CD14-positive monocyte (primary cell): ENCODE data around the gene CNTN4. TPM values are rescaled to one million over a fixed set of nuclear protein-coding genes. Genes with fewer than 3 reads are reported as not detected.

Source experiments
- DNase-seq, 3 donors: peaks; one replicate each; pipeline ENCODE4 v3.0.0-alpha.2; 2011 to 2022
- H2AFZ ChIP-seq: 2 replicates; pipeline ENCODE4 v1.6.0; 2012; ENCODE audit warnings: mild to moderate bottlenecking, low read depth, low read length, inconsistent platforms; ENCODE audit not compliant: insufficient read depth, poor library complexity, severe bottlenecking
- H3K27ac ChIP-seq, 2 donors: 1 replicate in 1 of 2; 2 replicates in 1 of 2; pipeline ENCODE4 v1.5.1; 2012 to 2013; ENCODE audit warnings: low read length in 2 of 2, control low read depth in 1 of 2, inconsistent platforms in 1 of 2, low read depth in 1 of 2, mild to moderate bottlenecking in 1 of 2
- H3K27me3 ChIP-seq, 2 donors: one replicate each; pipeline versions ENCODE4 v1.6.0 to v1.6.1; 2011 to 2013; ENCODE audit warnings: low read length in 2 of 2; ENCODE audit not compliant: control insufficient read depth in 2 of 2, insufficient read depth in 2 of 2
- H3K36me3 ChIP-seq, 2 donors: replicated peaks in 1 of 2; 1 replicate in 1 of 2; 2 replicates in 1 of 2; pipeline versions ENCODE4 v1.5.1 to v1.6.1; 2012 to 2013; ENCODE audit warnings: low read length in 2 of 2, control low read depth in 1 of 2, inconsistent platforms in 1 of 2, mild to moderate bottlenecking in 1 of 2; ENCODE audit not compliant: insufficient read depth in 2 of 2, control insufficient read depth in 1 of 2
- H3K4me1 ChIP-seq, 2 donors: 1 replicate in 1 of 2; 2 replicates in 1 of 2; pipeline versions ENCODE4 v1.5.1 to v1.6.1; 2012 to 2013; ENCODE audit warnings: low read length in 2 of 2, control low read depth in 1 of 2, inconsistent platforms in 1 of 2, mild to moderate bottlenecking in 1 of 2, moderate library complexity in 1 of 2; ENCODE audit not compliant: insufficient read depth in 2 of 2, control insufficient read depth in 1 of 2
- H3K4me2 ChIP-seq: replicated peaks from 2 replicates; pipeline ENCODE3; 2012; ENCODE audit warnings: low read length, moderate library complexity, mild to moderate bottlenecking; ENCODE audit not compliant: poor library complexity, severe bottlenecking; ENCODE audit errors: extremely low read depth
- H3K4me3 ChIP-seq, 3 experiments: fragments of 200-600 bp in 1 of 3; sonication (generic) in 1 of 3; replicated peaks in 1 of 3; 1 replicate in 2 of 3; 2 replicates in 1 of 3; pipeline ENCODE4 v1.5.1; 2011 to 2013; ENCODE audit warnings: low read length in 3 of 3, mild to moderate bottlenecking in 3 of 3, control low read depth in 2 of 3, low read depth in 2 of 3, inconsistent platforms in 1 of 3, moderate library complexity in 1 of 3
- H3K79me2 ChIP-seq: 2 replicates; pipeline ENCODE4 v1.6.0; 2012; ENCODE audit warnings: mild to moderate bottlenecking, control low read depth, inconsistent platforms, low read length, moderate library complexity; ENCODE audit not compliant: insufficient read depth
- H3K9ac ChIP-seq: 2 replicates; pipeline ENCODE4 v1.6.0; 2017; ENCODE audit warnings: low read length, mild to moderate bottlenecking; ENCODE audit not compliant: insufficient read depth, poor library complexity, severe bottlenecking
- H3K9me3 ChIP-seq, 2 donors: replicated peaks in 1 of 2; 1 replicate in 1 of 2; 2 replicates in 1 of 2; pipeline versions ENCODE4 v1.5.1 to v1.6.1; 2012 to 2013; ENCODE audit warnings: low read length in 2 of 2, control low read depth in 1 of 2; ENCODE audit not compliant: control insufficient read depth in 1 of 2, insufficient read depth in 1 of 2
- H4K20me1 ChIP-seq: 2 replicates; pipeline ENCODE4 v1.6.0; 2012; ENCODE audit warnings: mild to moderate bottlenecking, low read length, control low read depth, moderate library complexity; ENCODE audit not compliant: insufficient read depth
- H3K27ac Mint-ChIP-seq, 7 donors: one replicate each; pipeline ENCODE4 v1.8.0; 2020; ENCODE audit warnings: mild to moderate bottlenecking in 7 of 7, mixed read lengths in 7 of 7, moderate library complexity in 6 of 7, inconsistent platforms in 2 of 7
- H3K27me3 Mint-ChIP-seq, 3 donors: one replicate each; pipeline ENCODE4 v1.8.0; 2021 to 2022; ENCODE audit warnings: low read depth in 3 of 3, mild to moderate bottlenecking in 3 of 3, mixed read lengths in 3 of 3, moderate library complexity in 3 of 3, inconsistent platforms in 1 of 3
- H3K36me3 Mint-ChIP-seq, 2 donors: one replicate each; pipeline ENCODE4 v1.8.0; 2020; ENCODE audit warnings: mixed read lengths in 2 of 2, inconsistent platforms in 1 of 2, mild to moderate bottlenecking in 1 of 2
- H3K4me1 Mint-ChIP-seq: one replicate; pipeline ENCODE4 v1.8.0; 2020; ENCODE audit warnings: mild to moderate bottlenecking, mixed read lengths
- H3K4me3 Mint-ChIP-seq, 2 donors: one replicate each; pipeline ENCODE4 v1.8.0; 2020; ENCODE audit warnings: mild to moderate bottlenecking in 2 of 2, mixed read lengths in 2 of 2, moderate library complexity in 1 of 2
- H3K9me3 Mint-ChIP-seq, 7 donors: one replicate each; pipeline ENCODE4 v1.8.0; 2020 to 2022; ENCODE audit warnings: mixed read lengths in 7 of 7, mild to moderate bottlenecking in 6 of 7, moderate library complexity in 6 of 7, inconsistent platforms in 2 of 7
- WGBS: methylation state at CpG from one replicate; pipeline ENCODE4 v1.1.5; 2013; ENCODE audit warnings: missing lambda C conversion rate; ENCODE audit not compliant: insufficient coverage; 5-methylcytosine and 5-hydroxymethylcytosine counted together
- intact Hi-C, 2 donors: fragments of 100-400 bp; cut with micrococcal nuclease; formaldehyde crosslinking; loops; one replicate each; pipeline versions ENCODE4 v1.15.0 to v1.15.1; 2023
- polyA plus RNA-seq, 3 donors: library from polyadenylated mRNA; depleted of rRNA in 1 of 3; unstranded in 2 of 3; stranded (reverse) in 1 of 3; fragments of 300-500 nt in 2 of 3; fragments of >200 nt in 1 of 3; fragmentation: Illumina TruSeq in 2 of 3; gene quantifications; 1 replicate in 2 of 3; 2 replicates in 1 of 3; pipeline ENCODE4 v1.2.3, GENCODE V29; 2012 to 2021
- TF ChIP-seq, protein P1 (sequence below): fragments of 200-600 bp; IDR thresholded peaks from one replicate; pipeline ENCODE4 v1.8.0; 2022; ENCODE audit warnings: antibody characterized with exemption, mild to moderate bottlenecking

The CNTN4 gene
- polyA plus RNA-seq, 3 donors = not detected

DNA sequence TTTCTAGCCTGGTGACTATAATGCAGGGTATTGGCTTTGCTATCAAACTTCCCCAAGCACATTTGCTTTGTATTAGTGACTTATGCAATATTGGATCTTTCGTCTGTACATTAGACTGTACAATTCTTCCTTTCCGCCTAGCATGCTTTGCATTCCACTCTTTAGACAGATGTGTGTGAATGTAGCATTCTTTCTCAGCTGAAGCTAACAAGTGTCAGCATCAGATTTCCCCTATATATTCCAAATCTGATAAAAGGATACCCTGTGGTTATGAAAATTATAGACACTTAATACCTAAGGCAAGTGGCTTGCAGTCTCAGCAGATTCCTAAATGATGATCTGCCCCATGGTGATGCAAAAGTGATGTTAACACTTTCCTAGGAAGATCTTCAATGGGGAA is 360.1 kb downstream of the CNTN4 start:
- H3K4me3 Mint-ChIP-seq = no peak overlapping the region

DNA sequence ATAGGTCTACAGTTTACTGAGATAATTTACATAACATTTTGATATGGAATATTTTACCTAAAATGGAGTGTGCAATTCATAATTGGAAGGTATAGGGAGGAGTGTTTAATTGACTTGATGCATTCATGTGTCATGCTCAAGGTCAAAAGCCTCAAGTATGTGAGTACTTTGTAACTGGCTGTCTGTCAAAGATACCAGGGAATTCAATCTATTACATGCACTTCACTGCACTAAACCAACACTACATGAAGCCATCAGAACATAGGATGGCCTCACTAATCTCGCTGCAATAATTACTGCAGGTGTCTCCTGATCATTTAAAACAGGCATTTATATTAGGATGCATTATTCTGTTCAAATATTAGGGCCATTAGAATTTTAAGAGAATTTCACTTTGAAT is 367.2 kb downstream of the CNTN4 start:
- no CpG with 5 or more reads among the region's 1 CpG for WGBS
- no peak overlapping the region for H3K27ac ChIP-seq
- H3K9me3 ChIP-seq = peaks cover 6 to 7% of the 10 kb centered on the region in 2 donors
- H2AFZ ChIP-seq = no peak overlapping the region
- no peaks in the 10 kb centered on the region for H3K27me3 Mint-ChIP-seq
- H3K4me1 ChIP-seq = no peaks in the 10 kb centered on the region
- H3K36me3 Mint-ChIP-seq = no peaks in the 10 kb centered on the region
- H3K4me3 ChIP-seq = no peak overlapping the region
- H3K4me1 Mint-ChIP-seq = no peaks in the 10 kb centered on the region
- H3K9me3 Mint-ChIP-seq = peaks cover 0 to 3% (median 2%) of the 10 kb centered on the region in 7 donors
- H4K20me1 ChIP-seq = no peaks in the 10 kb centered on the region
- no peak overlapping the region for H3K27ac Mint-ChIP-seq
- H3K9ac ChIP-seq = no peak overlapping the region
- DNase-seq = no peak
- H3K27me3 ChIP-seq = no peaks in the 10 kb centered on the region
- H3K79me2 ChIP-seq = no peaks in the 10 kb centered on the region
- no peak overlapping the region for H3K4me3 Mint-ChIP-seq
- H3K36me3 ChIP-seq = no peaks in the 10 kb centered on the region
- intact Hi-C loops = no loop called here
- no peak overlapping the region for H3K4me2 ChIP-seq
- TF ChIP-seq, protein P1, sequence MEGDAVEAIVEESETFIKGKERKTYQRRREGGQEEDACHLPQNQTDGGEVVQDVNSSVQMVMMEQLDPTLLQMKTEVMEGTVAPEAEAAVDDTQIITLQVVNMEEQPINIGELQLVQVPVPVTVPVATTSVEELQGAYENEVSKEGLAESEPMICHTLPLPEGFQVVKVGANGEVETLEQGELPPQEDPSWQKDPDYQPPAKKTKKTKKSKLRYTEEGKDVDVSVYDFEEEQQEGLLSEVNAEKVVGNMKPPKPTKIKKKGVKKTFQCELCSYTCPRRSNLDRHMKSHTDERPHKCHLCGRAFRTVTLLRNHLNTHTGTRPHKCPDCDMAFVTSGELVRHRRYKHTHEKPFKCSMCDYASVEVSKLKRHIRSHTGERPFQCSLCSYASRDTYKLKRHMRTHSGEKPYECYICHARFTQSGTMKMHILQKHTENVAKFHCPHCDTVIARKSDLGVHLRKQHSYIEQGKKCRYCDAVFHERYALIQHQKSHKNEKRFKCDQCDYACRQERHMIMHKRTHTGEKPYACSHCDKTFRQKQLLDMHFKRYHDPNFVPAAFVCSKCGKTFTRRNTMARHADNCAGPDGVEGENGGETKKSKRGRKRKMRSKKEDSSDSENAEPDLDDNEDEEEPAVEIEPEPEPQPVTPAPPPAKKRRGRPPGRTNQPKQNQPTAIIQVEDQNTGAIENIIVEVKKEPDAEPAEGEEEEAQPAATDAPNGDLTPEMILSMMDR = no peak

More for the DNA sequence above, 360.1 kb downstream of the CNTN4 start:
- no CpG with 5 or more reads among the region's 2 CpGs for WGBS
- Histone ChIP-seq H3K4me1 (no peaks in the 10 kb centered on the region), H3K27me3 (no peaks in the 10 kb centered on the region), H3K9me3 (peaks cover 0 to 7% of the 10 kb centered on the region in 2 donors), H3K4me2 (no peak overlapping the region), H3K79me2 (no peaks in the 10 kb centered on the region), H3K27ac (no peak overlapping the region), H4K20me1 (no peaks in the 10 kb centered on the region), H3K36me3 (no peaks in the 10 kb centered on the region), H3K4me3 (no peak overlapping the region), H2AFZ (no peak overlapping the region), H3K9ac (no peak overlapping the region)
- H3K27me3 Mint-ChIP-seq = no peaks in the 10 kb centered on the region
- no peak for DNase-seq
- H3K36me3 Mint-ChIP-seq = no peaks in the 10 kb centered on the region
- no peaks in the 10 kb centered on the region for H3K4me1 Mint-ChIP-seq
- H3K9me3 Mint-ChIP-seq = peaks cover 0 to 7% (median 0%) of the 10 kb centered on the region in 7 donors
- TF ChIP-seq, protein P1 = no peak
- intact Hi-C loops = no loop called here
- no peak overlapping the region for H3K27ac Mint-ChIP-seq
